Measurements from ENCODE around the gene PTCD1. TPM values are rescaled to one million over a fixed set of nuclear protein-coding genes. Genes with fewer than 3 reads are reported as not detected.

The PTCD1 gene
- total RNA-seq, 1 experiment from 2014 or later = 11.8 TPM

DNA sequence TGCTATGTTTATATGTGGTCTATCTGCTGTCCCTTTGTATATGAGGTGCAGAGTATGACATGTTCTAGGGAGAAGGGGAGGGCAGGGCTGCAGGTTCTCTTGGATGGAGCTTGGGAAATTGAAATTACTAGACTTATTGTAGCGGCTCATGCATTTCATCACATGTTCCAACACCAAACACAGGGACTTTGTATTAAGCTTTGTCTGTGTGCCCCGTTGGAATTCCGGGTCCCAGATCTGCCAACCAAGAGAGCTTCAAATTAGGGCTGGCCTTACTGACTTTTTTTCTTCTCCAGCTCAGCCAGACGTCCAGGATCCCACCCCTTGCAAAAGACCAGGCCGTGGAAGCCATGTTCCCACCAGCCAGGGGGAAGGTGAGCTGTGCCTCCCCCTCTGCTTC is 37.5 kb upstream of the PTCD1 start:
- TF ChIP-seq EZH2 (IDR thresholded peaks at IDR 0.05; ENCODE audit: borderline replicate concordance, low read depth, low read length, poor library complexity, severe bottlenecking) = no peak
- TF ChIP-seq, protein P1, sequence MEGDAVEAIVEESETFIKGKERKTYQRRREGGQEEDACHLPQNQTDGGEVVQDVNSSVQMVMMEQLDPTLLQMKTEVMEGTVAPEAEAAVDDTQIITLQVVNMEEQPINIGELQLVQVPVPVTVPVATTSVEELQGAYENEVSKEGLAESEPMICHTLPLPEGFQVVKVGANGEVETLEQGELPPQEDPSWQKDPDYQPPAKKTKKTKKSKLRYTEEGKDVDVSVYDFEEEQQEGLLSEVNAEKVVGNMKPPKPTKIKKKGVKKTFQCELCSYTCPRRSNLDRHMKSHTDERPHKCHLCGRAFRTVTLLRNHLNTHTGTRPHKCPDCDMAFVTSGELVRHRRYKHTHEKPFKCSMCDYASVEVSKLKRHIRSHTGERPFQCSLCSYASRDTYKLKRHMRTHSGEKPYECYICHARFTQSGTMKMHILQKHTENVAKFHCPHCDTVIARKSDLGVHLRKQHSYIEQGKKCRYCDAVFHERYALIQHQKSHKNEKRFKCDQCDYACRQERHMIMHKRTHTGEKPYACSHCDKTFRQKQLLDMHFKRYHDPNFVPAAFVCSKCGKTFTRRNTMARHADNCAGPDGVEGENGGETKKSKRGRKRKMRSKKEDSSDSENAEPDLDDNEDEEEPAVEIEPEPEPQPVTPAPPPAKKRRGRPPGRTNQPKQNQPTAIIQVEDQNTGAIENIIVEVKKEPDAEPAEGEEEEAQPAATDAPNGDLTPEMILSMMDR (conservative IDR thresholded peaks at IDR 0.05; ENCODE audit: low read depth, low read length) = no peak
- Histone ChIP-seq H3K9me3 (ENCODE audit: low read depth, low read length, poor library complexity, severe bottlenecking) (no peaks in the 10 kb centered on the region), H3K4me1 (ENCODE audit: insufficient read depth, low read length, poor library complexity, severe bottlenecking) (peaks cover 7% of the 10 kb centered on the region), H3K27ac (ENCODE audit: low read depth, low read length, poor library complexity, severe bottlenecking) (no peak overlapping the region), H3K4me3 (ENCODE audit: low read depth, low read length, poor library complexity, severe bottlenecking) (no peak overlapping the region), H3K27me3 (replicated peaks; ENCODE audit: insufficient read depth, low read depth, low read length, poor library complexity) (no peaks in the 10 kb centered on the region), H3K36me3 (ENCODE audit: insufficient read depth, low read length, poor library complexity, severe bottlenecking) (peaks cover 14% of the 10 kb centered on the region)
- ChIA-PET POLR2A (ENCODE audit: low non-redundant PET) (no interaction called here), CTCF (interaction anchor here (0.5 kb wide), 1 partner anchor 49 kb away, joined by 3 read pairs; no protein-coding TSS in a partner anchor)
- no TSS peak for BruUV-seq (replicated peaks)
- no peak for DNase-seq (ENCODE audit: low spot score)
- intact Hi-C loops (cut with micrococcal nuclease; ENCODE audit: unreplicated experiment) = no loop called here

DNA sequence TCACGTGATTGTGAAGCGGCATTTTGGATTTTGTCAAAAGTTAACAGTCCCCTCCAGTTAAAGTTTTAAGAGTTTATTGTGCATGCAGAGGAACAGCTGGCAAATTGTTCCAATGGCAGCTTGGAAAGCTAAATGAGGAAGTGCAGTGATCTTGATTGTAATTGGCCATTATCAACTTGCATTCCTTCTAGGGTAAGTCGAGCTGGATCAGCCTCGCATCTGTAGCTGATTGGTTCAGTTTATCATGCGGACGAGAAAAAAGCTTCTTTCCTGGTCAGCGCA is 34.7 kb upstream of the PTCD1 start:
- ChIA-PET CTCF (no interaction called here), POLR2A (ENCODE audit: low non-redundant PET) (no interaction called here)
- Histone ChIP-seq H3K4me3 (ENCODE audit: low read depth, low read length, poor library complexity, severe bottlenecking) (peak overlapping the region; percentile 75), H3K27ac (ENCODE audit: low read depth, low read length, poor library complexity, severe bottlenecking) (peak overlapping the region; percentile 82), H3K27me3 (replicated peaks; ENCODE audit: insufficient read depth, low read depth, low read length, poor library complexity) (no peaks in the 10 kb centered on the region), H3K36me3 (ENCODE audit: insufficient read depth, low read length, poor library complexity, severe bottlenecking) (peaks cover 7% of the 10 kb centered on the region), H3K9me3 (ENCODE audit: low read depth, low read length, poor library complexity, severe bottlenecking) (no peaks in the 10 kb centered on the region), H3K4me1 (ENCODE audit: insufficient read depth, low read length, poor library complexity, severe bottlenecking) (peaks cover 7% of the 10 kb centered on the region)
- TF ChIP-seq EZH2 (IDR thresholded peaks at IDR 0.05; ENCODE audit: borderline replicate concordance, low read depth, low read length, poor library complexity, severe bottlenecking) = no peak
- TF ChIP-seq, protein P1 (conservative IDR thresholded peaks at IDR 0.05; ENCODE audit: low read depth, low read length) = no peak
- no TSS peak for BruUV-seq (replicated peaks)
- intact Hi-C loops (cut with micrococcal nuclease; ENCODE audit: unreplicated experiment) = no loop called here
- DNase-seq (ENCODE audit: low spot score) = peak; percentile 63

GRCh38 chr7:99472561-99473314 is 34.1 kb upstream of the PTCD1 start, which contains the start of gene ZNF789:
Gene ZNF789 (plus strand): TSS chr7:99472890. CDS start chr7:99476457, 3,567 bp downstream.
- intact Hi-C loops (cut with micrococcal nuclease; ENCODE audit: unreplicated experiment) = no loop called here
- BruUV-seq (replicated peaks) = TSS peak; percentile 89
- Histone ChIP-seq H3K36me3 (ENCODE audit: insufficient read depth, low read length, poor library complexity, severe bottlenecking) (peaks cover 7% of the 10 kb centered on the region), H3K27ac (ENCODE audit: low read depth, low read length, poor library complexity, severe bottlenecking) (peak within 1 kb of the TSS; percentile 82), H3K4me1 (ENCODE audit: insufficient read depth, low read length, poor library complexity, severe bottlenecking) (peaks cover 7% of the 10 kb centered on the region), H3K9me3 (ENCODE audit: low read depth, low read length, poor library complexity, severe bottlenecking) (no peaks in the 10 kb centered on the region), H3K4me3 (ENCODE audit: low read depth, low read length, poor library complexity, severe bottlenecking) (peak within 1 kb of the TSS; percentile 75), H3K27me3 (replicated peaks; ENCODE audit: insufficient read depth, low read depth, low read length, poor library complexity) (no peaks in the 10 kb centered on the region)
- POLR2A ChIA-PET (ENCODE audit: low non-redundant PET) = no interaction called here
- CTCF ChIA-PET = no interaction called here
- peak; percentile 99 for DNase-seq (ENCODE audit: low spot score)
- TF ChIP-seq, protein P1 (conservative IDR thresholded peaks at IDR 0.05; ENCODE audit: low read depth, low read length) = no peak
- TF ChIP-seq EZH2 (IDR thresholded peaks at IDR 0.05; ENCODE audit: borderline replicate concordance, low read depth, low read length, poor library complexity, severe bottlenecking) = no peak

Measured in A673 (cell line).